ENCODE data around the gene ATG5.

ATG5 gene

GRCh38 chr6:106318851-106319250, 6.7 kb downstream of the ATG5 start:
- ATAC-seq = no peak
- TF ChIP-seq ESRRG (CRISPR knock-in tag; IDR thresholded peaks at IDR 0.05) = no peak
- TF ChIP-seq RARB (CRISPR knock-in tag; IDR thresholded peaks at IDR 0.05) = no peak
- no peak for TF ChIP-seq GLIS3 (CRISPR knock-in tag; IDR thresholded peaks at IDR 0.05)
- no peak for TF ChIP-seq ZNF70 (CRISPR knock-in tag; IDR thresholded peaks at IDR 0.05)
- TF ChIP-seq SNAI2 (CRISPR knock-in tag; IDR thresholded peaks at IDR 0.05) = no peak
- no peak for TF ChIP-seq TCF4 (CRISPR knock-in tag; IDR thresholded peaks at IDR 0.05; ENCODE audit: borderline replicate concordance)
- TF ChIP-seq OSR1 (CRISPR knock-in tag; IDR thresholded peaks at IDR 0.05) = no peak
- TF ChIP-seq ZFP3 (CRISPR knock-in tag; IDR thresholded peaks at IDR 0.05) = no peak
- TF ChIP-seq ZC3H10 (CRISPR knock-in tag; IDR thresholded peaks at IDR 0.05) = no peak
- no peak for TF ChIP-seq ARNTL (CRISPR knock-in tag; IDR thresholded peaks at IDR 0.05; ENCODE audit: borderline replicate concordance, low read depth)

GRCh38 chr6:106318061-106318460, 7.5 kb downstream of the ATG5 start:
- TF ChIP-seq TSHZ2 (CRISPR knock-in tag; IDR thresholded peaks at IDR 0.05) = no peak
- no peak for TF ChIP-seq CSRNP3 (CRISPR knock-in tag; IDR thresholded peaks at IDR 0.05)
- no peak; the same call in 2 of the 3 replicates for ATAC-seq

- TF ChIP-seq POU6F1 (CRISPR knock-in tag; IDR thresholded peaks at IDR 0.05; ENCODE audit: borderline replicate concordance, low read depth) (no peak), ESRRG (CRISPR knock-in tag; IDR thresholded peaks at IDR 0.05) (no peak), ARNTL (CRISPR knock-in tag; IDR thresholded peaks at IDR 0.05; ENCODE audit: borderline replicate concordance, low read depth) (no peak), RARB (CRISPR knock-in tag; IDR thresholded peaks at IDR 0.05) (no peak), CSRNP3 (CRISPR knock-in tag; IDR thresholded peaks at IDR 0.05) (no peak), ZNF70 (CRISPR knock-in tag; IDR thresholded peaks at IDR 0.05) (no peak)
- peak; percentile 38; the same call in 1 of the 3 replicates for ATAC-seq
Measured at GRCh38 chr6:106316375-106316766, 9.2 kb downstream of the ATG5 start.

- TF ChIP-seq POU6F1 (CRISPR knock-in tag; IDR thresholded peaks at IDR 0.05; ENCODE audit: borderline replicate concordance, low read depth) = no peak
- 0 out of 2 replicates have a peak, but pooled peaks have one; percentile 9 for TF ChIP-seq ISL1 (CRISPR knock-in tag; IDR thresholded peaks at IDR 0.05)
- no peak for ATAC-seq
Measured at GRCh38 chr6:106315765-106316374, 9.7 kb downstream of the ATG5 start.

- peak; percentile 34 for TF ChIP-seq ISL1 (CRISPR knock-in tag; IDR thresholded peaks at IDR 0.05)
- no peak for TF ChIP-seq CREB5 (CRISPR knock-in tag; IDR thresholded peaks at IDR 0.05; ENCODE audit: low read depth)
- TF ChIP-seq SNAI2 (CRISPR knock-in tag; IDR thresholded peaks at IDR 0.05) = no peak
- TF ChIP-seq CSDC2 (CRISPR knock-in tag; IDR thresholded peaks at IDR 0.05) = no peak
- no peak for TF ChIP-seq TOX (CRISPR knock-in tag; IDR thresholded peaks at IDR 0.05; ENCODE audit: borderline replicate concordance)
- peak; percentile 82 for ATAC-seq
Measured at GRCh38 chr6:106309766-106310373, 15.7 kb downstream of the ATG5 start.

All from SK-N-SH treated with all-trans-retinoic acid at 6 μM for 48 hours (cell line).